NB4 (cell line): ENCODE results near the gene C13orf46.

Source experiments
- MYC ChIP-seq: IDR thresholded peaks from 2 replicates; pipeline ENCODE4 v1.6.1; 2011; ENCODE audit warnings: low read depth, low read length
- POLR2A ChIP-seq: IDR thresholded peaks from 2 replicates; pipeline ENCODE4 v1.6.1; 2011; ENCODE audit warnings: mild to moderate bottlenecking; ENCODE audit not compliant: insufficient read length; ENCODE audit errors: extremely low read depth
- TF ChIP-seq, protein P1 (sequence below): IDR thresholded peaks from one replicate; pipeline ENCODE4 v1.5.1; 2012; ENCODE audit warnings: low read depth, low read length
- TF ChIP-seq, protein P2 (sequence below): IDR thresholded peaks from 2 replicates; pipeline ENCODE4 v1.6.1; 2011; ENCODE audit warnings: low read depth, low read length

- TF ChIP-seq, protein P1, sequence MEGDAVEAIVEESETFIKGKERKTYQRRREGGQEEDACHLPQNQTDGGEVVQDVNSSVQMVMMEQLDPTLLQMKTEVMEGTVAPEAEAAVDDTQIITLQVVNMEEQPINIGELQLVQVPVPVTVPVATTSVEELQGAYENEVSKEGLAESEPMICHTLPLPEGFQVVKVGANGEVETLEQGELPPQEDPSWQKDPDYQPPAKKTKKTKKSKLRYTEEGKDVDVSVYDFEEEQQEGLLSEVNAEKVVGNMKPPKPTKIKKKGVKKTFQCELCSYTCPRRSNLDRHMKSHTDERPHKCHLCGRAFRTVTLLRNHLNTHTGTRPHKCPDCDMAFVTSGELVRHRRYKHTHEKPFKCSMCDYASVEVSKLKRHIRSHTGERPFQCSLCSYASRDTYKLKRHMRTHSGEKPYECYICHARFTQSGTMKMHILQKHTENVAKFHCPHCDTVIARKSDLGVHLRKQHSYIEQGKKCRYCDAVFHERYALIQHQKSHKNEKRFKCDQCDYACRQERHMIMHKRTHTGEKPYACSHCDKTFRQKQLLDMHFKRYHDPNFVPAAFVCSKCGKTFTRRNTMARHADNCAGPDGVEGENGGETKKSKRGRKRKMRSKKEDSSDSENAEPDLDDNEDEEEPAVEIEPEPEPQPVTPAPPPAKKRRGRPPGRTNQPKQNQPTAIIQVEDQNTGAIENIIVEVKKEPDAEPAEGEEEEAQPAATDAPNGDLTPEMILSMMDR = no peak
- TF ChIP-seq, protein P2, sequence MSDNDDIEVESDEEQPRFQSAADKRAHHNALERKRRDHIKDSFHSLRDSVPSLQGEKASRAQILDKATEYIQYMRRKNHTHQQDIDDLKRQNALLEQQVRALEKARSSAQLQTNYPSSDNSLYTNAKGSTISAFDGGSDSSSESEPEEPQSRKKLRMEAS = no peak
- no peak for TF ChIP-seq MYC
- TF ChIP-seq POLR2A = no peak
Observed at GRCh38 chr13:113926301-113926761, 47.5 kb downstream of the C13orf46 start.
